A549 (cell line): Measurements from ENCODE around the gene STRN3. TPM values are rescaled to one million over a fixed set of nuclear protein-coding genes. Genes with fewer than 3 reads are reported as not detected.

Source experiments
- ATAC-seq, 2 experiments: fragments of 200-7000 bp in 1 of 2; fragments of >200 bp in 1 of 2; cut with Nextera tagmentation in 1 of 2; cut with Tn5 transposase in 1 of 2; 3 replicates each; pipeline versions ENCODE4 v1.8.0 to v1.9.1; 2018 to 2020; ENCODE audit warnings: mild to moderate bottlenecking in 1 of 2, moderate library complexity in 1 of 2
- CTCF ChIA-PET: fragments of 300-600 bp; sonication (Branson Sonifier 250); formaldehyde crosslinking; extraction: SDS; loops from one replicate; lab custom pipeline; 2021; ENCODE audit warnings: antibody characterized with exemption, inconsistent platforms; lab: Yijun Ruan, JAX
- POLR2A ChIA-PET: fragments of 350-600 bp; formaldehyde crosslinking; extraction: SDS; loops from one replicate; lab custom pipeline; 2021; ENCODE audit warnings: antibody characterized with exemption, inconsistent platforms; lab: Yijun Ruan, JAX
- DNase-seq, 2 experiments: peaks; one replicate each; pipeline versions ENCODE4 v3.0.0 to v3.0.0-alpha.2; 2011 to 2016; ENCODE audit warnings: low read depth in 1 of 2, low spot score in 1 of 2
- FAIRE-seq: peaks from 2 replicates; lab custom pipeline; 2011; peaks lifted over from hg19 to GRCh38; lab: Jason Lieb, UNC
- H3K27ac ChIP-seq, 2 experiments: fragments of >200 bp; sonication (Bioruptor Twin); formaldehyde crosslinking; 3 replicates each; pipeline ENCODE4 v1.5.1; 2016 to 2017
- H3K4me1 ChIP-seq: fragments of >200 bp; sonication (Bioruptor Twin); formaldehyde crosslinking; 3 replicates; pipeline ENCODE4 v1.6.1; 2016
- H3K4me2 ChIP-seq: fragments of >200 bp; sonication (Bioruptor Twin); formaldehyde crosslinking; 3 replicates; pipeline ENCODE4 v1.6.1; 2016
- H3K4me3 ChIP-seq: fragments of >200 bp; sonication (Bioruptor Twin); formaldehyde crosslinking; 3 replicates; pipeline ENCODE4 v1.5.1; 2016
- H3K9me3 ChIP-seq: fragments of >200 bp; sonication (Bioruptor Twin); formaldehyde crosslinking; 3 replicates; pipeline ENCODE4 v1.6.1; 2016
- CBX8 ChIP-seq: fragments of 200-600 bp; sonication (generic); IDR thresholded peaks from 2 replicates; pipeline ENCODE4 v1.6.1; 2016
- CHD2 ChIP-seq: fragments of 150-350 bp; IDR thresholded peaks from 2 replicates; pipeline ENCODE4 v1.6.1; 2014; ENCODE audit warnings: low read length; ENCODE audit not compliant: partially characterized antibody
- FOSL2 ChIP-seq, 2 experiments: fragments of 450-650 bp in 1 of 2; fragments of >200 bp in 1 of 2; sonication (Bioruptor Twin) in 1 of 2; formaldehyde crosslinking; IDR thresholded peaks; 2 replicates each; pipeline versions ENCODE4 v1.5.0 to v1.6.1; 2016 to 2020; ENCODE audit warnings: mild to moderate bottlenecking in 1 of 2, moderate library complexity in 1 of 2
- GATA3 ChIP-seq: IDR thresholded peaks from 2 replicates; pipeline ENCODE4 v1.6.1; 2012; ENCODE audit warnings: borderline replicate concordance
- HEYL ChIP-seq: fragments of 250-450 bp; sonication (Bioruptor Pico); IDR thresholded peaks from 2 replicates; pipeline ENCODE4 v1.8.0; 2021; ENCODE audit warnings: mild to moderate bottlenecking, moderate library complexity
- HOXB13 ChIP-seq: fragments of 250-450 bp; sonication (Bioruptor Pico); IDR thresholded peaks from 2 replicates; pipeline ENCODE4 v1.5.0; 2020; ENCODE audit warnings: low read depth, mild to moderate bottlenecking, moderate library complexity
- JUN ChIP-seq, 2 experiments: fragments of >200 bp; sonication (Bioruptor Twin); formaldehyde crosslinking; IDR thresholded peaks; 2 replicates in 1 of 2; 3 replicates in 1 of 2; pipeline ENCODE4 v1.6.1; 2016 to 2017
- JUNB ChIP-seq: fragments of >200 bp; sonication (Bioruptor Twin); formaldehyde crosslinking; IDR thresholded peaks from 2 replicates; pipeline ENCODE4 v1.6.1; 2016
- MYC ChIP-seq: IDR thresholded peaks from 2 replicates; pipeline ENCODE4 v1.6.1; 2012; ENCODE audit warnings: mild to moderate bottlenecking, inconsistent platforms, low read length, improper control_type of control experiment, borderline replicate concordance
- NFE2L2 ChIP-seq: fragments of 150-350 bp; conservative IDR thresholded peaks from 2 replicates; pipeline ENCODE4 v1.6.1; 2014; ENCODE audit warnings: low read length
- POLR2A ChIP-seq: IDR thresholded peaks from 2 replicates; pipeline ENCODE4 v1.6.1; 2012; ENCODE audit warnings: mild to moderate bottlenecking, low read length
- POLR2AphosphoS2 ChIP-seq: conservative IDR thresholded peaks from 2 replicates; pipeline ENCODE4 v1.6.1; 2012; ENCODE audit warnings: low read length, improper control_type of control experiment, inconsistent platforms
- RAD21 ChIP-seq, 2 experiments: fragments of >200 bp in 1 of 2; sonication (Bioruptor Twin) in 1 of 2; formaldehyde crosslinking in 1 of 2; IDR thresholded peaks in 1 of 2; conservative IDR thresholded peaks in 1 of 2; 2 replicates in 1 of 2; 3 replicates in 1 of 2; pipeline ENCODE4 v1.6.1; 2012 to 2018; ENCODE audit warnings: inconsistent platforms in 1 of 2
- RFX5 ChIP-seq: fragments of 450-650 bp; IDR thresholded peaks from 2 replicates; pipeline ENCODE4 v1.7.1; 2014; ENCODE audit warnings: antibody characterized with exemption, mild to moderate bottlenecking, moderate library complexity
- RNF2 ChIP-seq: fragments of 200-600 bp; sonication (generic); IDR thresholded peaks from 2 replicates; pipeline ENCODE4 v1.6.1; 2016; ENCODE audit warnings: low read depth, mild to moderate bottlenecking, antibody characterized with exemption, moderate library complexity, borderline replicate concordance
- TFCP2L1 ChIP-seq: fragments of 250-450 bp; sonication (Bioruptor Pico); IDR thresholded peaks from 2 replicates; pipeline ENCODE4 v1.5.0; 2021; ENCODE audit warnings: mild to moderate bottlenecking
- ZFP36 ChIP-seq: fragments of 450-650 bp; IDR thresholded peaks from 2 replicates; pipeline ENCODE4 v1.6.1; 2014; ENCODE audit warnings: borderline replicate concordance; ENCODE audit not compliant: partially characterized antibody
- WGBS: methylation state at CpG from one replicate; pipeline ENCODE4 v1.1.6; 2017; ENCODE audit errors: missing lambda C conversion rate; 5-methylcytosine and 5-hydroxymethylcytosine counted together
- polyA plus RNA-seq, 4 experiments: library from polyadenylated mRNA; depleted of rRNA in 3 of 4; stranded (reverse); fragments of >200 nt; fragmentation: RNase III in 1 of 4; extraction: RNeasy Plus Mini Kit Qiagen cat#74134 plus additional on column Dnase treatment in 1 of 4; gene quantifications; 2 replicates in 3 of 4; 3 replicates in 1 of 4; pipeline ENCODE4 v1.2.3, GENCODE V29; 2011 to 2017
- TF ChIP-seq, protein P1 (sequence below): fragments of >200 bp; sonication (Bioruptor Twin); formaldehyde crosslinking; IDR thresholded peaks from 3 replicates; pipeline ENCODE4 v1.5.1; 2016
- TF ChIP-seq, protein P2 (sequence below): fragments of >200 bp; sonication (Bioruptor Twin); formaldehyde crosslinking; IDR thresholded peaks from 3 replicates; pipeline ENCODE4 v1.6.1; 2016
- TF ChIP-seq, protein P3 (sequence below): IDR thresholded peaks from 2 replicates; pipeline ENCODE4 v1.6.1; 2012
- TF ChIP-seq, protein P4 (sequence below): fragments of 250-450 bp; sonication (Bioruptor Pico); IDR thresholded peaks from 2 replicates; pipeline ENCODE4 v1.5.0; 2020; ENCODE audit warnings: low read depth, mild to moderate bottlenecking, moderate library complexity
- TF ChIP-seq, protein P5 (sequence below): fragments of 200-600 bp; sonication (generic); IDR thresholded peaks from 2 replicates; pipeline ENCODE4 v1.6.1; 2016; ENCODE audit warnings: antibody characterized with exemption, mild to moderate bottlenecking, moderate library complexity

The STRN3 gene
- polyA plus RNA-seq, 2 of the 4 experiments (the other 2 are of a cell fraction) = 22.1 to 44.8 TPM

DNA sequence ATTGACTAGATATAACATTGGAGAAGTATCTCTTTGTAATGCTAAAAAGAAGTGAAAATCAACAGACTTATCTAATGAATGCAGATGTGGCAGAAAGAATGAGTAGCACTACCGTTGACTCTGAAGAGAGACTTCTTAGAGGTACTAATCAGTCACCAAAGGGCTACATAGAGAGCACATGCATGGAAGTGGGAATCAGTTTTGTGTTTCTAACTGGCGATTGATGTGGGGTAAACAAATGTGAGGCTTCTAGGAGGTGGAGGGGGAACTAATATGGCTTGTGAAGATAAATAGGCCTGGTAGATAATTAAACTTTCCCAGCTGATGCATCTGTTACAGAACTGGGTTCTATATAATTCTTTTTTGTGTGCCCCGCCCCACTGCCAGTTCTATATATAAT, 141.3 kb downstream of the STRN3 start (continued):
- TF ChIP-seq, protein P1, sequence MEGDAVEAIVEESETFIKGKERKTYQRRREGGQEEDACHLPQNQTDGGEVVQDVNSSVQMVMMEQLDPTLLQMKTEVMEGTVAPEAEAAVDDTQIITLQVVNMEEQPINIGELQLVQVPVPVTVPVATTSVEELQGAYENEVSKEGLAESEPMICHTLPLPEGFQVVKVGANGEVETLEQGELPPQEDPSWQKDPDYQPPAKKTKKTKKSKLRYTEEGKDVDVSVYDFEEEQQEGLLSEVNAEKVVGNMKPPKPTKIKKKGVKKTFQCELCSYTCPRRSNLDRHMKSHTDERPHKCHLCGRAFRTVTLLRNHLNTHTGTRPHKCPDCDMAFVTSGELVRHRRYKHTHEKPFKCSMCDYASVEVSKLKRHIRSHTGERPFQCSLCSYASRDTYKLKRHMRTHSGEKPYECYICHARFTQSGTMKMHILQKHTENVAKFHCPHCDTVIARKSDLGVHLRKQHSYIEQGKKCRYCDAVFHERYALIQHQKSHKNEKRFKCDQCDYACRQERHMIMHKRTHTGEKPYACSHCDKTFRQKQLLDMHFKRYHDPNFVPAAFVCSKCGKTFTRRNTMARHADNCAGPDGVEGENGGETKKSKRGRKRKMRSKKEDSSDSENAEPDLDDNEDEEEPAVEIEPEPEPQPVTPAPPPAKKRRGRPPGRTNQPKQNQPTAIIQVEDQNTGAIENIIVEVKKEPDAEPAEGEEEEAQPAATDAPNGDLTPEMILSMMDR = no peak

DNA sequence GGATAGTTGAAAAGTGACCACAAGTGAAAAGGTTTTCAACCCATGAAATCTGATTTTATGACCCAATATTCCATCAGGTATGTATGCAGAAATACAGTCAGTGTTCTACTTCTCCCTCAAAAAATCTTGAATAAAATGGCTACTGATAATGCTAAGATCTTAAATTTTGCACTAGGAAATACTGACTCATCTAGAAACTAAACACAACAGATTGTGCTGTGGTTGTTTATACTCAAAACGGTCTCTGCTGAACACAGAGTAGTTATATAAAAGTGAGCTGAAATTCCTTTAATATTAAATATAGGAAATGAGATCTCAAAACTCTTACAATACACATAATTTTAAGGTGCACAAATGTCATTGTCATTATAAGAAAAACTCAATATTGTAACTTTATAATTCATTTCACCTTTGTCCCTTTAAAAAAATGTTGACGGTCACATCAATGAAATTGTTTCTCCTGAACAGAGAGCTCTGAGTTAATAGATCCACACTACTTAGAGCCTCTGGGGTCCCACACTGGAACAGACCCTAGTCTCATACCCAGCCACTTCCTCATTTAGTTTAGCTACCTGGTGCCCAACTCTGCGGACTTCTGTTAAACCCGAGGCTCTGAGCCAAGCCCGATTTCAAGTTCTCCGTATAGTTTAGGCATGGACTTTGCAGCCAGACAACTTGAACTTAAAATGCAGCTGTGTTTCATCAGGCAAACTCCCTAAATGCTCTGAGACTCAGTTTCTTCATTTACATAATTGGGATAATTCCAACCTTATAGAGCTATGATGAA, 142.5 kb downstream of the STRN3 start:
- no peak for FAIRE-seq

DNA sequence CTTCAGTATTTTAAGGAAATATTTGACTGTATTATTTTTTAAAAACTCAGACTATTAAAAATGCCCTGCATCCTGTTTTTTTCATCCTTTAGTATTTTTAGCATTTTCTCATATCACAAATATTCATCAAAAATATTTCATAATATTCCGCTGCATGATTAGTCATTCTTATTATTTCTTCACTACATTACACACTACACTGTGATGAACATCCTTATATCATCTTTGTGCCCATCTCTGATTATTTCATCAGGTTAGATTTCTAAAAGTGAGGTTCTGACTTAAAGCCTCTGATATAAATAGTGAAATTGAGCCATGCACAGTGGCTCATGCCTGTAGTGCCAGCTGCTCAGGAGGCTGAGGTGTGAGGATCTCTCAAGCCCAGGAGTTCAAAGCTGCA, 143.7 kb downstream of the STRN3 start:
- no peaks in the 10 kb centered on the region for H3K4me1 ChIP-seq
- 89% methylated on average over 1 of the region's 1 CpG for WGBS
- ATAC-seq = no peak
- H3K4me2 ChIP-seq = no peak overlapping the region
- no peak for FAIRE-seq
- ChIA-PET POLR2A (no interaction called here), CTCF (no interaction called here)
- no peak overlapping the region for H3K4me3 ChIP-seq
- no peak for DNase-seq
- no peak overlapping the region for H3K27ac ChIP-seq
- H3K9me3 ChIP-seq = no peaks in the 10 kb centered on the region
- TF ChIP-seq HEYL (CRISPR knock-in tag) (no peak), FOSL2 (IDR thresholded peaks at IDR 0.05) (no peak), FOSL2 (CRISPR knock-in tag; IDR thresholded peaks at IDR 0.05) (no peak), POLR2AphosphoS2 (no peak), RFX5 (no peak), GATA3 (no peak), JUNB (no peak), NFE2L2 (no peak), JUN (IDR thresholded peaks at IDR 0.05) (no peak)
- TF ChIP-seq, protein P2, sequence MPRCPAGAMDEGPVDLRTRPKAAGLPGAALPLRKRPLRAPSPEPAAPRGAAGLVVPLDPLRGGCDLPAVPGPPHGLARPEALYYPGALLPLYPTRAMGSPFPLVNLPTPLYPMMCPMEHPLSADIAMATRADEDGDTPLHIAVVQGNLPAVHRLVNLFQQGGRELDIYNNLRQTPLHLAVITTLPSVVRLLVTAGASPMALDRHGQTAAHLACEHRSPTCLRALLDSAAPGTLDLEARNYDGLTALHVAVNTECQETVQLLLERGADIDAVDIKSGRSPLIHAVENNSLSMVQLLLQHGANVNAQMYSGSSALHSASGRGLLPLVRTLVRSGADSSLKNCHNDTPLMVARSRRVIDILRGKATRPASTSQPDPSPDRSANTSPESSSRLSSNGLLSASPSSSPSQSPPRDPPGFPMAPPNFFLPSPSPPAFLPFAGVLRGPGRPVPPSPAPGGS = no peak
- TF ChIP-seq, protein P3, sequence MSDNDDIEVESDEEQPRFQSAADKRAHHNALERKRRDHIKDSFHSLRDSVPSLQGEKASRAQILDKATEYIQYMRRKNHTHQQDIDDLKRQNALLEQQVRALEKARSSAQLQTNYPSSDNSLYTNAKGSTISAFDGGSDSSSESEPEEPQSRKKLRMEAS = no peak

More for the DNA sequence above, 142.5 kb downstream of the STRN3 start:
- CTCF ChIA-PET = no interaction called here
- H3K4me3 ChIP-seq = no peak overlapping the region
- DNase-seq = no peak
- TF ChIP-seq, protein P3 = no peak
- 90% methylated on average over 6 of the region's 6 CpGs for WGBS
- no peak overlapping the region for H3K4me2 ChIP-seq
- ATAC-seq = no peak
- POLR2A ChIA-PET = no interaction called here
- H3K4me1 ChIP-seq = no peaks in the 10 kb centered on the region
- H3K9me3 ChIP-seq = no peaks in the 10 kb centered on the region
- H3K27ac ChIP-seq = no peak overlapping the region

DNA sequence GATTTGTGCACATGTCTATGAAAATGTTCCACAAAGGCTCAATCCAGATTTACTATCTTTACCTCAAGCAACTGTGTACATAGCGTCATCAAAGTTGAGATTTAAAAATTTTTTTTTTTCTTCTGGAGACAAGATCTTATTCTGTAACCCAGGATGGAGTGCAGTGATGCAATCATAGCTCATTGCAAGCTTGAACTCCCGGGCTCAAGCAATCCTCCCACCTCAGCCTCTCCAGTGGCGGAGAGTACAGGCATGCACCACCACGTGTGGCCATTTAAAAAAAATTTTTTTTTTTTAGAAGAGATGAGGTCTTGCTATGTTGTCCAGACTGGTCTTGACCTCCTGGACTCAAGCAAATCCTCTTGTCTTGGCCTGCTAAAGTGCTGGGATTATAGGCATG, 149.5 kb downstream of the STRN3 start:
- ChIA-PET CTCF (no interaction called here), POLR2A (no interaction called here)
- ATAC-seq (no peak), DNase-seq (no peak), FAIRE-seq (no peak)
- Histone ChIP-seq H3K4me3 (no peak overlapping the region), H3K27ac (no peak overlapping the region), H3K4me1 (0 out of 3 replicates have a peak, but pooled peaks cover 4% of the 10 kb centered on the region), H3K9me3 (no peaks in the 10 kb centered on the region), H3K4me2 (no peak overlapping the region)
- 90% methylated on average over 4 of the region's 4 CpGs for whole genome bisulfite sequencing
- no peak for TF ChIP-seq ZFP36
- TF ChIP-seq RFX5 = no peak
- no peak for TF ChIP-seq MYC
- TF ChIP-seq, protein P3 = no peak
- no peak for TF ChIP-seq HOXB13 (CRISPR knock-in tag)
- no peak for TF ChIP-seq POLR2A
- TF ChIP-seq RNF2 = no peak
- no peak for TF ChIP-seq TFCP2L1 (CRISPR knock-in tag)
- TF ChIP-seq, protein P4, sequence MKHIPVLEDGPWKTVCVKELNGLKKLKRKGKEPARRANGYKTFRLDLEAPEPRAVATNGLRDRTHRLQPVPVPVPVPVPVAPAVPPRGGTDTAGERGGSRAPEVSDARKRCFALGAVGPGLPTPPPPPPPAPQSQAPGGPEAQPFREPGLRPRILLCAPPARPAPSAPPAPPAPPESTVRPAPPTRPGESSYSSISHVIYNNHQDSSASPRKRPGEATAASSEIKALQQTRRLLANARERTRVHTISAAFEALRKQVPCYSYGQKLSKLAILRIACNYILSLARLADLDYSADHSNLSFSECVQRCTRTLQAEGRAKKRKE (CRISPR knock-in tag) = no peak
- TF ChIP-seq, protein P5, sequence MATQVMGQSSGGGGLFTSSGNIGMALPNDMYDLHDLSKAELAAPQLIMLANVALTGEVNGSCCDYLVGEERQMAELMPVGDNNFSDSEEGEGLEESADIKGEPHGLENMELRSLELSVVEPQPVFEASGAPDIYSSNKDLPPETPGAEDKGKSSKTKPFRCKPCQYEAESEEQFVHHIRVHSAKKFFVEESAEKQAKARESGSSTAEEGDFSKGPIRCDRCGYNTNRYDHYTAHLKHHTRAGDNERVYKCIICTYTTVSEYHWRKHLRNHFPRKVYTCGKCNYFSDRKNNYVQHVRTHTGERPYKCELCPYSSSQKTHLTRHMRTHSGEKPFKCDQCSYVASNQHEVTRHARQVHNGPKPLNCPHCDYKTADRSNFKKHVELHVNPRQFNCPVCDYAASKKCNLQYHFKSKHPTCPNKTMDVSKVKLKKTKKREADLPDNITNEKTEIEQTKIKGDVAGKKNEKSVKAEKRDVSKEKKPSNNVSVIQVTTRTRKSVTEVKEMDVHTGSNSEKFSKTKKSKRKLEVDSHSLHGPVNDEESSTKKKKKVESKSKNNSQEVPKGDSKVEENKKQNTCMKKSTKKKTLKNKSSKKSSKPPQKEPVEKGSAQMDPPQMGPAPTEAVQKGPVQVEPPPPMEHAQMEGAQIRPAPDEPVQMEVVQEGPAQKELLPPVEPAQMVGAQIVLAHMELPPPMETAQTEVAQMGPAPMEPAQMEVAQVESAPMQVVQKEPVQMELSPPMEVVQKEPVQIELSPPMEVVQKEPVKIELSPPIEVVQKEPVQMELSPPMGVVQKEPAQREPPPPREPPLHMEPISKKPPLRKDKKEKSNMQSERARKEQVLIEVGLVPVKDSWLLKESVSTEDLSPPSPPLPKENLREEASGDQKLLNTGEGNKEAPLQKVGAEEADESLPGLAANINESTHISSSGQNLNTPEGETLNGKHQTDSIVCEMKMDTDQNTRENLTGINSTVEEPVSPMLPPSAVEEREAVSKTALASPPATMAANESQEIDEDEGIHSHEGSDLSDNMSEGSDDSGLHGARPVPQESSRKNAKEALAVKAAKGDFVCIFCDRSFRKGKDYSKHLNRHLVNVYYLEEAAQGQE = no peak
- no peak for TF ChIP-seq CHD2
- TF ChIP-seq CBX8 = no peak
- TF ChIP-seq RAD21 (conservative IDR thresholded peaks at IDR 0.05 in 1 of 2, IDR thresholded peaks at IDR 0.05 in 1 of 2) = no peak
